Panc1 (cell line): Measurements from ENCODE around the gene IFNA2. TPM values are rescaled to one million over a fixed set of nuclear protein-coding genes. Genes with fewer than 3 reads are reported as not detected.

Experiments
- ATAC-seq: fragments of 200-7000 bp; cut with Tn5 transposase; 2 replicates; pipeline ENCODE4 v1.9.1; 2020; ENCODE audit warnings: mild to moderate bottlenecking, moderate library complexity
- BruUV-seq: library from RNA; stranded (reverse); fragments of 400-500 nt; replicated peaks from 2 replicates; lab custom pipeline; 2021; lab: Mats Ljungman, UMichigan
- CTCF ChIA-PET: fragments of 300-600 bp; sonication (Branson Sonifier 250); formaldehyde crosslinking; loops from one replicate; lab custom pipeline; 2022; ENCODE audit warnings: antibody characterized with exemption; lab: Charles Lee
- POLR2A ChIA-PET: fragments of 300-600 bp; sonication (Branson Sonifier 250); formaldehyde crosslinking; loops from one replicate; lab custom pipeline; 2022; ENCODE audit warnings: antibody characterized with exemption; lab: Charles Lee
- DNase-seq: peaks from one replicate; pipeline ENCODE4 v3.0.0-alpha.2; 2010; ENCODE audit warnings: low read depth, low spot score
- H3K27ac ChIP-seq: 2 replicates; pipeline ENCODE4 v1.5.1; 2011; ENCODE audit warnings: mild to moderate bottlenecking, low read length, inconsistent platforms
- H3K27me3 ChIP-seq: fragments of 200-500 bp; sonication (Bioruptor generic); 2 replicates; pipeline ENCODE4 v1.6.0; 2014; ENCODE audit warnings: low read length, inconsistent platforms; ENCODE audit not compliant: control insufficient read depth, insufficient read depth
- H3K36me3 ChIP-seq: fragments of 200-500 bp; sonication (Bioruptor generic); 2 replicates; pipeline ENCODE4 v1.5.1; 2014; ENCODE audit warnings: inconsistent platforms, mild to moderate bottlenecking, low read length, moderate library complexity; ENCODE audit not compliant: control insufficient read depth, insufficient read depth
- H3K4me1 ChIP-seq: 2 replicates; pipeline ENCODE4 v1.5.1; 2011; ENCODE audit warnings: inconsistent platforms, mild to moderate bottlenecking, low read length, moderate library complexity; ENCODE audit not compliant: control insufficient read depth, insufficient read depth
- H3K4me3 ChIP-seq, 2 experiments: 2 replicates each; pipeline ENCODE4 v1.5.1; 2011 to 2012; ENCODE audit warnings: low read depth in 2 of 2, low read length in 2 of 2, mild to moderate bottlenecking in 2 of 2, inconsistent platforms in 1 of 2, moderate library complexity in 1 of 2
- H3K9me3 ChIP-seq: fragments of 200-500 bp; sonication (Bioruptor generic); 2 replicates; pipeline ENCODE4 v1.5.1; 2014; ENCODE audit warnings: low read depth, mild to moderate bottlenecking, inconsistent platforms, low read length, moderate library complexity; ENCODE audit not compliant: control insufficient read depth, insufficient read depth
- POLR2AphosphoS5 ChIP-seq: IDR thresholded peaks from 2 replicates; pipeline ENCODE4 v1.6.1; 2012; ENCODE audit warnings: mild to moderate bottlenecking, low read depth, low read length, moderate library complexity
- SIN3A ChIP-seq: IDR thresholded peaks from 2 replicates; pipeline ENCODE4 v1.6.1; 2012; ENCODE audit warnings: low read depth, mild to moderate bottlenecking, low read length, moderate library complexity, borderline replicate concordance; ENCODE audit not compliant: insufficient read depth
- TCF7L2 ChIP-seq: IDR thresholded peaks from 2 replicates; pipeline ENCODE4 v1.6.1; 2011; ENCODE audit warnings: mild to moderate bottlenecking, low read depth, low read length, inconsistent platforms
- in situ Hi-C: cut with HindIII; loops from 2 replicates; pipeline ENCODE4 v1.10.0; 2016; ENCODE audit warnings: low sequenced_read_pairs, low pct_unique_long_range_greater_than_20kb
- intact Hi-C: fragments of 100-400 bp; cut with micrococcal nuclease; formaldehyde crosslinking; loops from one replicate; pipeline ENCODE4 v1.10.0; 2022; ENCODE audit not compliant: unreplicated experiment
- total RNA-seq: library from RNA; stranded (reverse); gene quantifications from one replicate; pipeline ENCODE4 v1.2.1, GENCODE V29; 2021; ENCODE audit not compliant: unreplicated experiment
- TF ChIP-seq, protein P1 (sequence below): fragments of 450-650 bp; IDR thresholded peaks from 2 replicates; pipeline ENCODE4 v1.5.1; 2017; ENCODE audit warnings: mild to moderate bottlenecking
- TF ChIP-seq, protein P2 (sequence below), 2 experiments: IDR thresholded peaks; 2 replicates each; pipeline ENCODE4 v1.6.1; 2011 to 2012; ENCODE audit warnings: low read depth in 2 of 2, control low read depth in 1 of 2, low read length in 1 of 2, mild to moderate bottlenecking in 1 of 2, moderate library complexity in 1 of 2; ENCODE audit not compliant: insufficient read depth in 1 of 2

Gene IFNA2
- total RNA-seq, 1 experiment from 2014 or later, result not detected

DNA sequence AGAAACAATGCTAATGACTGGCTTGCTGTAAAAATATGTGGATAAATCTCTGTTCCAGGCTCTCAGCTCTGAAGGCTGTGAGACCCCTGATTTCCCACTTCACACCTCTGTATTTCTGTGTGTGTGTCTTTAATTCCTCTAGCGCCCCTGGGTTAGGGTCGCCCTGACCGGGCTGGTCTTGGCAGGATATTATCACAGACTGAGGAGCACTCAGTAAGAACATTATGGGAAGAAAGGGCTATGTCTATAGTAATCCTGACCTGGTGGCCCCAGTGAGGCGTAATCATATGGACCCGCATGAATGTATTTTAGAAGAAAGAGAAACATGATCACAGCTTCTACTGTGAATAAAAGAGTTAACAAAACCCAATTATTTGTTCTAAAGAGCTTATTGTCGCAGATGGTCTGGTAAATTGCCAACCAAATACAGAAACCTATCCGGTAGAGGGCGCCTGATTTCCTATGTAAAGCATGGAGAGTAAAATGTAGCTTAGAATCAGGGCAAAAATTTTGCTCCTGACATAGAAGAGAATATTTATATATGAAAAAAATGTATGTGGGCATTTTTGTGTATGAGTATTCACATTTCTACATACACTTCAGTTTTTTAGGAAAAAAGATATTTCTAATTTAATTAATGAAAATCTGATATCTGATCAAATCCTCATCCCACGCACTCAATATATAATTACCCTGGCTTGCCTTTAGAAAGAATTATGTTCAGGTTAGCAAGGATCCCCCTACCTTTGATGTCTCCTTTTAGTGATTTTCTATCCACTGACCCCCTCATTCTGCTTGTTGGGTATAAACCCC, 49.2 kb upstream of the IFNA2 start:
- no peaks in the 10 kb centered on the region for H3K4me1 ChIP-seq
- ATAC-seq, result no peak
- no peaks in the 10 kb centered on the region for H3K36me3 ChIP-seq
- in situ Hi-C loops (no loop called here), intact Hi-C loops (no loop called here)
- no TSS peak for BruUV-seq
- TF ChIP-seq POLR2AphosphoS5 (no peak), TCF7L2 (no peak)
- TF ChIP-seq, protein P1, sequence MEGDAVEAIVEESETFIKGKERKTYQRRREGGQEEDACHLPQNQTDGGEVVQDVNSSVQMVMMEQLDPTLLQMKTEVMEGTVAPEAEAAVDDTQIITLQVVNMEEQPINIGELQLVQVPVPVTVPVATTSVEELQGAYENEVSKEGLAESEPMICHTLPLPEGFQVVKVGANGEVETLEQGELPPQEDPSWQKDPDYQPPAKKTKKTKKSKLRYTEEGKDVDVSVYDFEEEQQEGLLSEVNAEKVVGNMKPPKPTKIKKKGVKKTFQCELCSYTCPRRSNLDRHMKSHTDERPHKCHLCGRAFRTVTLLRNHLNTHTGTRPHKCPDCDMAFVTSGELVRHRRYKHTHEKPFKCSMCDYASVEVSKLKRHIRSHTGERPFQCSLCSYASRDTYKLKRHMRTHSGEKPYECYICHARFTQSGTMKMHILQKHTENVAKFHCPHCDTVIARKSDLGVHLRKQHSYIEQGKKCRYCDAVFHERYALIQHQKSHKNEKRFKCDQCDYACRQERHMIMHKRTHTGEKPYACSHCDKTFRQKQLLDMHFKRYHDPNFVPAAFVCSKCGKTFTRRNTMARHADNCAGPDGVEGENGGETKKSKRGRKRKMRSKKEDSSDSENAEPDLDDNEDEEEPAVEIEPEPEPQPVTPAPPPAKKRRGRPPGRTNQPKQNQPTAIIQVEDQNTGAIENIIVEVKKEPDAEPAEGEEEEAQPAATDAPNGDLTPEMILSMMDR, result peak; percentile 32; the same call in 1 of the 2 replicates
- DNase-seq, result no peak
- H3K4me3 ChIP-seq, result no peak overlapping the region
- POLR2A ChIA-PET, result interaction anchor here (0.6 kb wide), 1 partner anchor 1680 kb away, joined by 8 read pairs; no protein-coding TSS in a partner anchor
- H3K9me3 ChIP-seq, result no peaks in the 10 kb centered on the region
- CTCF ChIA-PET, result interaction anchor here (0.6 kb wide), 1 partner anchor 1110 kb away, joined by 3 read pairs; no protein-coding TSS in a partner anchor
- no peak overlapping the region for H3K27ac ChIP-seq
- no peaks in the 10 kb centered on the region for H3K27me3 ChIP-seq

DNA sequence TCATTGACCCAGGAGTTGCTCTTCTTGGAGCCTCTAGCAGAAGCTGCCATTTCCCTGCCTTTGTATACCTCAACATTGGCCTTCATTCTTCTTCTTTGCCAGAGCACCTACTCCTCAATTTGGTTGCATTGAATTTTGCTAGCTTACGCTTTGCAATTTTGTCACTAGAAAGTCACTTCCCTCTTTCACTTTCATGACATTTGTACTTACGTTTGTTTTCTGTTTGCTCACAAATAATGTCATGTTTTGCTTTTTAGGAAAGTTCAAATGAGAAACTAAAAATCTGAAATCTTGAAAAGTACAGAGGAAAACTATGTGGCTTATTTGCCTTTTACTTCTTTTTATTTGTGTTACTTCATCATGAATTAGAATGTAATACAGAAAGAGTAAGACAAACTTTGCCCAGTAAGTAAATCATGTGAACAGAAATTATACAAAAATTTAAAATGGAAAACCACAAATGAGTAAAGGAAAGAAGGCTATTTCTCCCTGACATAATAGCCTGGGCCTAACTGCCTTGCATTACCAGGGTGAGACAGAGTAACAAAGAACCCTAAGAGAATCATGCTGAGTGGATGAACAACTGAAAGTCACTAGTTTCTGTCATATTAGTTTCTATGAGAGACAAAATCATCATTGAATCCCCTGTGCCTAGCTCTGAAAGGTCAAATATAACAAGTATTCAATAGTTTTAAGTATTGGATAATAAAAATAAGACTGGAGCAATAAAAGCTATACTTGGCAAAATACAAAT, 47.7 kb upstream of the IFNA2 start:
- ATAC-seq, result no peak
- Histone ChIP-seq H3K27me3 (no peaks in the 10 kb centered on the region), H3K27ac (no peak overlapping the region), H3K4me1 (no peaks in the 10 kb centered on the region), H3K9me3 (no peaks in the 10 kb centered on the region), H3K36me3 (no peaks in the 10 kb centered on the region), H3K4me3 (no peak overlapping the region)
- TF ChIP-seq, protein P1, result no peak
- no peak for TF ChIP-seq SIN3A
- no peak for TF ChIP-seq TCF7L2
- TF ChIP-seq POLR2AphosphoS5, result no peak
- TF ChIP-seq, protein P2, sequence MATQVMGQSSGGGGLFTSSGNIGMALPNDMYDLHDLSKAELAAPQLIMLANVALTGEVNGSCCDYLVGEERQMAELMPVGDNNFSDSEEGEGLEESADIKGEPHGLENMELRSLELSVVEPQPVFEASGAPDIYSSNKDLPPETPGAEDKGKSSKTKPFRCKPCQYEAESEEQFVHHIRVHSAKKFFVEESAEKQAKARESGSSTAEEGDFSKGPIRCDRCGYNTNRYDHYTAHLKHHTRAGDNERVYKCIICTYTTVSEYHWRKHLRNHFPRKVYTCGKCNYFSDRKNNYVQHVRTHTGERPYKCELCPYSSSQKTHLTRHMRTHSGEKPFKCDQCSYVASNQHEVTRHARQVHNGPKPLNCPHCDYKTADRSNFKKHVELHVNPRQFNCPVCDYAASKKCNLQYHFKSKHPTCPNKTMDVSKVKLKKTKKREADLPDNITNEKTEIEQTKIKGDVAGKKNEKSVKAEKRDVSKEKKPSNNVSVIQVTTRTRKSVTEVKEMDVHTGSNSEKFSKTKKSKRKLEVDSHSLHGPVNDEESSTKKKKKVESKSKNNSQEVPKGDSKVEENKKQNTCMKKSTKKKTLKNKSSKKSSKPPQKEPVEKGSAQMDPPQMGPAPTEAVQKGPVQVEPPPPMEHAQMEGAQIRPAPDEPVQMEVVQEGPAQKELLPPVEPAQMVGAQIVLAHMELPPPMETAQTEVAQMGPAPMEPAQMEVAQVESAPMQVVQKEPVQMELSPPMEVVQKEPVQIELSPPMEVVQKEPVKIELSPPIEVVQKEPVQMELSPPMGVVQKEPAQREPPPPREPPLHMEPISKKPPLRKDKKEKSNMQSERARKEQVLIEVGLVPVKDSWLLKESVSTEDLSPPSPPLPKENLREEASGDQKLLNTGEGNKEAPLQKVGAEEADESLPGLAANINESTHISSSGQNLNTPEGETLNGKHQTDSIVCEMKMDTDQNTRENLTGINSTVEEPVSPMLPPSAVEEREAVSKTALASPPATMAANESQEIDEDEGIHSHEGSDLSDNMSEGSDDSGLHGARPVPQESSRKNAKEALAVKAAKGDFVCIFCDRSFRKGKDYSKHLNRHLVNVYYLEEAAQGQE (IDR thresholded peaks at IDR 0.05; ENCODE audit: insufficient read depth in 1 of 2, low read depth in 2 of 2, low read length in 1 of 2), result no peak
- no TSS peak for BruUV-seq
- no peak for DNase-seq
- CTCF ChIA-PET, result no interaction called here
- POLR2A ChIA-PET, result no interaction called here
- intact Hi-C loops, result no loop called here
- in situ Hi-C loops, result no loop called here
